Measurements from ENCODE around the gene PHLPP2. TPM values are rescaled to one million over a fixed set of nuclear protein-coding genes. Genes with fewer than 3 reads are reported as not detected.

PHLPP2 gene
- total RNA-seq, 1 experiment from 2014 or later = 13.1 TPM

GRCh38 chr16:71671165-71671564, 53.3 kb downstream of the PHLPP2 start:
- Histone ChIP-seq H3K9me3 (ENCODE audit: control insufficient read depth, insufficient read depth, low read depth, low read length) (no peaks in the 10 kb centered on the region), H3K4me3 (ENCODE audit: low read depth in 2 of 2, low read length in 2 of 2) (no peak overlapping the region), H3K27ac (ENCODE audit: low read length) (no peak overlapping the region), H3K4me1 (ENCODE audit: control insufficient read depth, insufficient read depth, low read length) (no peaks in the 10 kb centered on the region), H3K27me3 (ENCODE audit: control insufficient read depth, insufficient read depth, low read length) (no peaks in the 10 kb centered on the region), H3K36me3 (ENCODE audit: control insufficient read depth, insufficient read depth, low read length) (peaks cover 11% of the 10 kb centered on the region)
- ChIA-PET POLR2A (no interaction called here), CTCF (interaction anchor here (0.7 kb wide), 1 partner anchor 57 kb away, joined by 3 read pairs; no protein-coding TSS in a partner anchor)
- no peak for ATAC-seq
- BruUV-seq (replicated peaks) = no TSS peak
- intact Hi-C loops (cut with micrococcal nuclease; ENCODE audit: unreplicated experiment) (no loop called here), in situ Hi-C loops (cut with HindIII; ENCODE audit: low pct_unique_long_range_greater_than_20kb, low sequenced_read_pairs) (no loop called here)
- DNase-seq (ENCODE audit: low read depth, low spot score) = no peak
- TF ChIP-seq, protein P1, sequence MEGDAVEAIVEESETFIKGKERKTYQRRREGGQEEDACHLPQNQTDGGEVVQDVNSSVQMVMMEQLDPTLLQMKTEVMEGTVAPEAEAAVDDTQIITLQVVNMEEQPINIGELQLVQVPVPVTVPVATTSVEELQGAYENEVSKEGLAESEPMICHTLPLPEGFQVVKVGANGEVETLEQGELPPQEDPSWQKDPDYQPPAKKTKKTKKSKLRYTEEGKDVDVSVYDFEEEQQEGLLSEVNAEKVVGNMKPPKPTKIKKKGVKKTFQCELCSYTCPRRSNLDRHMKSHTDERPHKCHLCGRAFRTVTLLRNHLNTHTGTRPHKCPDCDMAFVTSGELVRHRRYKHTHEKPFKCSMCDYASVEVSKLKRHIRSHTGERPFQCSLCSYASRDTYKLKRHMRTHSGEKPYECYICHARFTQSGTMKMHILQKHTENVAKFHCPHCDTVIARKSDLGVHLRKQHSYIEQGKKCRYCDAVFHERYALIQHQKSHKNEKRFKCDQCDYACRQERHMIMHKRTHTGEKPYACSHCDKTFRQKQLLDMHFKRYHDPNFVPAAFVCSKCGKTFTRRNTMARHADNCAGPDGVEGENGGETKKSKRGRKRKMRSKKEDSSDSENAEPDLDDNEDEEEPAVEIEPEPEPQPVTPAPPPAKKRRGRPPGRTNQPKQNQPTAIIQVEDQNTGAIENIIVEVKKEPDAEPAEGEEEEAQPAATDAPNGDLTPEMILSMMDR (IDR thresholded peaks at IDR 0.05) = no peak
- no peak for TF ChIP-seq SIN3A (IDR thresholded peaks at IDR 0.05; ENCODE audit: borderline replicate concordance, insufficient read depth, low read depth, low read length)
- TF ChIP-seq POLR2AphosphoS5 (IDR thresholded peaks at IDR 0.05; ENCODE audit: low read depth, low read length) = no peak
- TF ChIP-seq TCF7L2 (IDR thresholded peaks at IDR 0.05; ENCODE audit: low read depth, low read length) = no peak
- no peak for TF ChIP-seq REST (IDR thresholded peaks at IDR 0.05; ENCODE audit: insufficient read depth in 1 of 2, low read depth in 2 of 2, low read length in 1 of 2)

- Histone ChIP-seq H3K27me3 (ENCODE audit: control insufficient read depth, insufficient read depth, low read length) (no peaks in the 10 kb centered on the region), H3K27ac (ENCODE audit: low read length) (no peak overlapping the region), H3K4me1 (ENCODE audit: control insufficient read depth, insufficient read depth, low read length) (no peaks in the 10 kb centered on the region), H3K36me3 (ENCODE audit: control insufficient read depth, insufficient read depth, low read length) (peaks cover 11% of the 10 kb centered on the region), H3K9me3 (ENCODE audit: control insufficient read depth, insufficient read depth, low read depth, low read length) (no peaks in the 10 kb centered on the region), H3K4me3 (ENCODE audit: low read depth in 2 of 2, low read length in 2 of 2) (no peak overlapping the region)
- POLR2A ChIA-PET = no interaction called here
- no peak for DNase-seq (ENCODE audit: low read depth, low spot score)
- no peak for ATAC-seq
- BruUV-seq (replicated peaks) = no TSS peak
- TF ChIP-seq SIN3A (IDR thresholded peaks at IDR 0.05; ENCODE audit: borderline replicate concordance, insufficient read depth, low read depth, low read length) = no peak
- TF ChIP-seq POLR2AphosphoS5 (IDR thresholded peaks at IDR 0.05; ENCODE audit: low read depth, low read length) = no peak
- no peak for TF ChIP-seq TCF7L2 (IDR thresholded peaks at IDR 0.05; ENCODE audit: low read depth, low read length)
- TF ChIP-seq, protein P1 (IDR thresholded peaks at IDR 0.05) = no peak
- no peak for TF ChIP-seq REST (IDR thresholded peaks at IDR 0.05; ENCODE audit: insufficient read depth in 1 of 2, low read depth in 2 of 2, low read length in 1 of 2)
- in situ Hi-C loops (cut with HindIII; ENCODE audit: low pct_unique_long_range_greater_than_20kb, low sequenced_read_pairs) = no loop called here
- CTCF ChIA-PET = no interaction called here
- intact Hi-C loops (cut with micrococcal nuclease; ENCODE audit: unreplicated experiment) = no loop called here
These were observed 54.0 kb downstream of the PHLPP2 start for GRCh38 chr16:71670537-71670936.

All from Panc1 (cell line).